Measurements from ENCODE around the gene SIRPD. TPM values are rescaled to one million over a fixed set of nuclear protein-coding genes. Genes with fewer than 3 reads are reported as not detected.

The SIRPD gene
- polyA plus RNA-seq, 3 donors = 0.09 TPM; not detected in 2

DNA sequence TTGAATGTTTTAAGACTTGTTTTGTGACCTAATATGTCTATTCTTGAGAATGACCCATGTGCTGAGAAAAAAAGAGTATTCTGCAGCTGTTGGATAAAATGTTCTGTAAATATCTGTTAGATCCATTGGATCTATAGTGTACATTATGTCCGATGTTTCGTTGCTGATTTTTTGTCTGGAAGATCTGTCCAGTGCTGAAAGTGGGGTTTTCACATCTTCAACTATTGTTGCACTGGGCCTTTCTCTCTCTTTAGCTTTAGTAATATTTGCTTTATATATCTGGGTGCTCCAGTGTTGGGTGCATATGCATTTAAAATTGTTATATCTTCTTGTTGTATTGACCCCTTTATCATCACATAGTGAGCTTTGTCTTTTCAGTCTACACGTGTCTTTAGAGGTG, 60.6 kb downstream of the SIRPD start:
- no peak for DNase-seq

DNA sequence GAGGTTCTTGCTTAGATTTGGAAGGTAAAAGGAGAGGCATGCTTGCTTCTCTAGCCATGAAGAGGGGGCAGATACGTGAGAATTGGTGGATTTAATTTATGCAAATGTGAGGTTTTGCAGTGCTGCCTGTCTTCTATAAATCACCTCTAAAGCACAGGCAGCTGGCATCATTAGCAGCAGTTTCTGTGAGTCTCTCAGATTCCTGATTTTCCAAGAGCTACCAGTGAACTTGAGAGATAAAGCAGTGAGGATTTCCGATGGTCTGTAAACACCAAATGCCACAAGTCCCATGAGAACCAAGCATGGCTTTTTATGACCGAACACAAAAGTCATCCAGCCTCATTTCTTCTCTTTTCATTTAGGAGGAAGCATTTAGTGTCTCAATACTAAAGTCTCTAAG, 63.1 kb downstream of the SIRPD start:
- DNase-seq = no peak

DNA sequence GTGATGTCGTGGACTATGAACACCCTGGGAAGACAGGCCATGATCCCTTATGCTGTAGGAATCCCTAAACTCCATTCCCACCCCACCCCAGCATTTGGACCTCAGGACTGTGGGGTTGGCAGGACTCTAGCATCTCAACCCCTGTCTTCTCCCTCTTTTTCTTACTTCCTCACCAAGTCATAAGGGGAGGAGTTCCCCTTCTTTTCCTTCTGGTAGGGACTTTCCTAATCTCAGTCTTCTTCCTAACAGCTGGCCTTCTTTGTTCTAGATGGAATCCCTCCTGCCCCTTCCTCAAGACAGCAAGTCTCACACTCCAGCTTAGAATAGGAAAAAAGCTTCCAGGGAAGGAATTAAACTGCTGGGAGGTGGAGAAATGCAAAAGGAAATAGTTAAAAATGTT, 64.0 kb downstream of the SIRPD start:
- no peak for DNase-seq

DNA sequence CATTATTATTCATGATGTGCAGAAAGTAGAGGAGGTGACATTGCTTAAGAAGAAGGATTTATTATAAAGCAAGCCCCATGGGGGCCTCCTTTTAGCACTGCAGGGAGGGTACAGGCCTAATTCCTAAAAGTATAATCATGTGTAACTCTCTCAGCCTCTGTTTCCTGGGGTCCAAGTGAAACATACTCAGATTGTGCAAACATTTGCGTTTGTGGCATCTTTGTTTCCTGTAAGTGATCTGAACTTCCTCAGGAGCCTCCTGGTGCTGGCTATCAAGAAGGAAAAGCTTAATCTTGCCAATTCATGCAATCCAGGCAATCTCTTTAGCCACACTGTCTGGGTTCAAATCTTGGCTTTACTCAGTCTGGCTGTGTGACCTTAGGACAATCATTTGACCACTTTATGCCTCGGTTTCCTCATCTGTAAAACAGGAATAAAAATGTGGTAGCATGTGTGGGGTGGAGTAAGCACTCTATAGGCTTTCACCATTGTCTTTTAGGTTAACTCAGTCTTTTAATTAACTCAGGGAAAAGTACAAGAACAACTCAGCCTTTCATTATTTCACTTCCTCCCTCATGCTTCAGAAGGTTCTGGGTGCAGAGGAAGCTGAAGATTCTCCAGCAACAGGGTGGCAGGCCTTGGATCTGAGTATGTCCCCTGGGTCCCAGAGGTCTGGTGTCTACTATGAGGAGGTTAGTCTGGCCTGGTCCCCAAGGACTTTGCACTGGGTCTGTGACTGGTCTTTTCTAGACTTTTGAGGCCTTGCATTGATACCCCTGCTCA, 65.5 kb downstream of the SIRPD start:
- DNase-seq = no peak

DNA sequence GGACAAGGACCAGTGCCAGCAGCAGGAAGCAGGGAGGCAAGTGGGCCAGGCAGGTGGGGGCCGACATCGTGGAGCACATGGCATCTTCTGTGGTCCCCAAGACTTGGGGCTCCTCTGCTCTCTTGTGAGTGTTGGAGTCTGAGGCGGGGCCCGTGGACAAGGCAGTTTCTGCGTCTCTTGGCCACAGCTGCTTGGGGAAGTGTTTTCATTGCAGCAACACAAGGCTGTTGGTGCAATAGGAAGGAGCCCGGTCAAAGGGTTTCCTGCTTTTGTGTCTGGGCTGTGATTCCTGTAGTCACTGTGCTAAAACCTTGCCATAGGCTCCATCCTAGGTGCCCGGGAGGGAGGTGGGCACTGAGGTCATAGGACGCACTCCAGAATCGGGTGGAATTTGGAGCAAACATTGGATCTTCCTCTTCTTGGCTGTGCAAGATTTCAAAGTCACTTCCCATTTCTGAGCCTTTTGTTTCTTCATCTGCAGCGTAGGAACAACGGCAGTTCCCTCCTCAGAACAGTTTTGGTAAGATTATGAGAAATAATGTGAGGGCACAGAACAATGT, 66.1 kb downstream of the SIRPD start, which contains the start of gene SIRPB2:
TSS of gene SIRPB2 (minus strand) at position 140 of the 560 bp plus-strand sequence. CDS start at position 79, 61 bp downstream.
- no peak for DNase-seq

DNA sequence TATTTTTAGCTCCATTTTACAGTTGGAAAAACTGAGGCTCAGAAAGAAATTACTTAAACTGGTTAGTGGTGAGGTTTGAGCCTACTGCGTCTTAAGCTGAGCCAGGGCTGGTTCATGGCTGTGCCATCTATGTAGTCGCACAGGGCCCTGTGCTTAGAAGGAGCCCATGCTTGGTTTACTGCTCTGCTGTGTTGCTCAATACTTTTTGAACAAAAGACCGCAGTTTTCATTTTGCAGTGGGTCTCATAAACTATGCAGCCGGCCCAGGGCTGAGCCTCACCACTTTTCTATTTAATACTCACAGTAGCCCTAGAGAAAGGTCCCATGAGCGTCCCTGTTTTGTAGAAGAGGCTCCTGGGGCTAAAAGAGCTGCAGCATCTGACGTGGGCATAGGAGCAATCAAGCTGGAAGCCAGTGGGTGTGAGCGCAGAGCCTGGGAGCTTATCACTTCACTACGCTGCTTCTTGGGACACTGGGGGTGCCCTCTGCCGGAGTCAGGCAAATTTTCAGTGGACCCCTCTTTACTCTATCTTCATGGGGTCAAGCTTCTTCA, 66.8 kb downstream of the SIRPD start:
- no peak for DNase-seq

DNA sequence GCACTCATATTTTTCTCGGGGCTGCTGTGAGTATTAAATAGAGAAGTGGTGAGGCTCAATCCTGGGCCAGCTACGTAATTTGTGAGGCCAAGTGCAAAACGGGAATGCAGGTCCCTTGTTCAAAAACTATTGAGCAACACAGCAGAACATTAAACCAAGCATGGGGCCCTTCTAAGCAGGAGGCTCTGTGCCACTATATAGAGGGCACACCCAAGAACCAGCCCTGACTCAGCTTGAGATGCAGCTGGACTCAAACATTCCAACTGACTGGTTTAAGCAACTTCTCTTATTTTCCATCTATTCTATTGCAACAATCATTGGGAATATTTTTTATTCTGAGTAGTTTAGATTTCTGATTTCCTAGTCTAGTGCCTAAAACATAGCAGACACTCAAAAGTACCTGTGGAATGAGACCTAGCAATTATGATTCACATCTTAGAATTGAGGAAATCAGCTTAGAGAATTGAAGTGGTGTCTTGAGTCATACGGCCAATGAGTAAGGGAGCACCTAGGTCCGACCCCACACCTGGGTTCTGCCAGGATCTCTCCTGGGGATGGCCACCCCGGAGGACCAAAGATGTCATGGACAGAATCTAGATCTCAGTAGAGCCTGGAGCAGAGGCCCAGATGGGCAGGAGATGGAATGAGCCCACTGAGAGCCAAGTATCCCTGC, 67.6 kb downstream of the SIRPD start:
- no peak for DNase-seq

DNA sequence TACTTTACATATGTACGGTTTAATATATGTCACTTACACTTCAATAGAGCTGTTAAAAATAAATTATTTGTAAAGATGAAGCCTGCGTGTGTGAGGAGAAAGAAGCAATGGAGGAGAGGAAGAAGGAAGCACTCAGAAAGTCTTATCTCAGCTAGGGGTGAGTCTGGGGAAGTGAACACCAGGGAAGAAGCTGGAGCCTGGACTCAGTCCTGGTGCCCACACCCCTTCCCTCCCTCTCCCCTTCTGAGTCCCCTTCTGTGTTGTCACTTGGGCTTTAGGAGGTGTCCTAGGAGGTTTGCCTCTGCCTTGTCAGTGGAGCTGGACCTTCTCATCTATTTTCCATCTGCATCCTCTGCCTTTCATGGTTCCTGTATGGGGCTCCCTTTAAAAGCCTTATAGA, 68.2 kb downstream of the SIRPD start:
- DNase-seq = no peak

DNA sequence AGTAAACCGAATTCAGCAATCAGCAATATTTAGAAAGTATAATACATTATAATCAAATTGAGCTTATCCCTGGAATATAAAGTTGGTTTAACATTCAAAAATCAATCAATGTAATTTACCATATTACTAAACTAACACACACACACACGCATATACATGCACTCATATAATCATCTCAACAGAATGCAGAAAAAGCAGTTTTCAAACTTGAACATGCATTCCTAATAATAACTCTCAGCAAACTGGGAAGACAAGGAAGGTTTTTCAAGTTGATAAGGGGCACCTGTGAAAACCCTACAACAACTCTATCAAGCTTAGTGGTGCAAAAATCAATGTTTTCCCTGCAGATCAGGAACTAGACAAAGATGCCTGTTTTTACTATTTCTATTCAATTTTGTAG, 70.9 kb downstream of the SIRPD start:
- no peak for DNase-seq

DNA sequence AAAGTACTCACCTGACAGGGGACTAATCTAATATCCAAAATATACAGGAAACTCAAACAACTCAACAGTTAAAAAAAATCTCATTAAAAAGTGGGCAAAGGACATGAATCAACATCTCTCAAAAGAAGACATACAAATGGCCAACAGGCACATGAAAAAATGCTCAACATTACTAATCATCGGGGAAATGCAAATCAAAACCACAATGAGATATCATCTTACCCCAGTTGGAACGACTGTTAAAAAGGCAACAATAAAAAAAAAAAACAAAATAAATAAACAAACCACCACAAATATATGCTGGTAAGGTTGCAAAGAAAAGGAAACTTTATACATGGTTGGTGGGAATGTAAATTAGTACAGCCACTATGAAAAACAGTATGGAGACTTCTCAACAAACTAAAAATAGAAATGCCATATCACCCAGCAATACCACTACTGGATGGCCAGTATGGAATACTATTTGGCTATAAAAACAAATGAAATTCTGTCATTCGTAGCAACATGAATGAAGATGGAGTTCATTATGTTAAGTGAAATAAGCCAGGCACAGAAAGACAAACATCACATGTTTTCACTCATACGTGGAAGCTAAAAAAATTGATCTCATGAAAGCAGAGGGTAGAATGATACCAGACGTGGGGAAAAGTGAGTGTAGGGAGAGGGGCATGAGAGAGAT, 72.9 kb downstream of the SIRPD start:
- DNase-seq = no peak

Other genes starting within 250 kb of the SIRPD start
- 1 to 10 TPM; 2.5 to 3.5 (median 3.4) TPM for gene SDCBP2, start 228.6 kb downstream of the SIRPD start, polyA plus RNA-seq (ENCODE audit: insufficient read length in 3 of 3)
- gene FKBP1A, start 164.7 kb downstream of the SIRPD start, polyA plus RNA-seq (ENCODE audit: insufficient read length in 3 of 3) = 100 to 1,000 TPM; 340 to 380 (median 358) TPM
- gene NSFL1C, start 90.9 kb downstream of the SIRPD start, polyA plus RNA-seq (ENCODE audit: insufficient read length in 3 of 3) = 100 to 1,000 TPM; 109 to 111 (median 111) TPM
- gene SIRPB2, start 66.3 kb downstream of the SIRPD start, polyA plus RNA-seq (ENCODE audit: insufficient read length in 3 of 3) = 1 to 10 TPM in 2 of 3 donors, under 1 TPM in 1; 0.80 to 1.1 (median 1.0) TPM
- gene SIRPB1, start 62.3 kb upstream of the SIRPD start, polyA plus RNA-seq (ENCODE audit: insufficient read length in 3 of 3) = 1 to 10 TPM in 1 of 3 donors, under 1 TPM in 2; 0.18 to 1.5 (median 0.25) TPM
- not detected for gene SIRPG, start 100.1 kb upstream of the SIRPD start, polyA plus RNA-seq (ENCODE audit: insufficient read length in 3 of 3)